Skeletal muscle cell (primary cell): ENCODE measurements around the gene RBBP5.

Source experiments
- DNase-seq: peaks from one replicate; pipeline ENCODE4 v3.0.0-alpha.2; 2010; ENCODE audit warnings: low read depth
- H3K4me3 ChIP-seq: 2 replicates; pipeline ENCODE4 v1.5.1; 2011; ENCODE audit warnings: low read depth, mild to moderate bottlenecking, control low read depth, low read length, moderate library complexity

Gene RBBP5

DNA sequence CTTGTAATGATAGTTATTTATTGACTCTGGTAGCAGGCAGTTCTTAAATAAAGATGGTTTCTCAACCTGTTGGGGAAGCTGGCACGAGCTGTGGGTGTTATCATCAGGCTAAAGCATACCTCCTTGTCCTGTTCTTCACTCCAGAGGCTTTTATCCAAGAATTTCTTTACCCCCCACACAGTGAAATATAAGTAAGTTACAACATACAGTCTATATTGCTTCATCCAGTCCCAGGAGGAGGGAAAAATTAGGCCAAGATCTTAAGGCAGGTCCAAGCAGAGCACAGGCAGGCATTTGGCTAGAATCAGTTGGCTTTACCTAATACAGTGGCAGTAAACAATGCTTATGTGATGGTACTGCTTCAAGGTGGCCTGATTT is 43.9 kb downstream of the RBBP5 start:
- peak; percentile 67 for DNase-seq
- H3K4me3 ChIP-seq: no peak overlapping the region

DNA sequence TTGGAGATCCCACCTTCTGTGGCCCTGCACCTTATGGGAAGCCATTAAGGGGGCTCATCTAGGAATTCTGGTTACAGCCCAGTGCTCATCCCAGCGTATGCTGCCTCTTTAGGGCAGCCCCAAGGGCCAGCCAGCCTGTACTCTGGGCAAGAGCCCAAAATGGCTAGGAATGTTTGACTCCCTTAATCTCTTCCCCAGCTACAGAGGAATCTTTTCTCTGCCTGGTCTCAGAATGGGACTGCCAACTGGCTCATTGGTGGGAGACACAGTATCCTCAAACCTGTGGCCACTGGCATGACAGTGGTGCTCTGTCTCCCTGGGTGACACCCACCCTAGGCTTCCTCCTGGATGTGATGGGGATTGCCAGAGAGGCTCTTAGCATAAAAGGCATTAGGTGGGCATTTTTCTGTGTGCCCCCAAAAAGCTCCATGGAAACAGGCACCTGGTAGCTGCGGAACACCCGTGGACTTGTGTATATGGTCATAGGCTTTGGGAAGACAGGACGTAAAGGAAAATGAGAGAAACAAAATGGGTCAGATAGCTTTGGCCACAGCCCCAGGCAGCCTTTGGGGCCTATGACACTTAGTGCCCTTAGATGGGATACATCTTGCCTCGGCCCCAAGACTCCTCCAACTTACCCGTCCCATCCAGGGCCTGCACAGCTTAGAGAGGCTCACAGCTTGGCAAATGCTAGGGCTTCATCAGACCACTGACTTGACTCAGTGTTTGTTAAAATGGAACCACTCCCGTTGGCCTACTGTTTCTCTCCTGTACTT is 44.4 kb downstream of the RBBP5 start:
- DNase-seq: no peak
- no peak overlapping the region for H3K4me3 ChIP-seq

DNA sequence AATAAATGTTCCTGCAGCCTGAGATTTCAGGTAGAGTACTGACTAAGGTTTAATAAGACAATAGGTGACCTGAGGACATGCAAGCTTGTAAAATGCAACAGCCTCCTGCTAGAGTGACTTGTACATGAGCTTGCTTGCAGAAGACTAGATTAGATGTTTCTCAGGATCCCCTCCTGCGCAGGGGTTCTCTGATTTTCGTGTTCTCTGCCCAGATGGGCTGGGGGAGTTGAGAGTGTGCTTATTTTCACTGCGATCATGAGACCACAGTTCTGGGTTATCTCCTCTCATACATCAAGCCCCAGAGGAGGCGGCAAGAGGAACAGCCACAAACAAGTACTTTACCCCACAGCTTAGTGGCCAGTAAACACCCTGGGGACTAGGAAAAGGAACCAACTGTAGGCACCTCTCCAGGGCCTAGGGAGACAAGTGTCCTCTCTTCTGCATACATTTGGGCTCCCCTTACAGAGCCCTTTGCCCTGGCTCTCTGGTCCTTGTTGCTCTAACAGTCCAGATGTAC is 45.5 kb downstream of the RBBP5 start:
- no peak overlapping the region for H3K4me3 ChIP-seq
- DNase-seq: no peak

DNA sequence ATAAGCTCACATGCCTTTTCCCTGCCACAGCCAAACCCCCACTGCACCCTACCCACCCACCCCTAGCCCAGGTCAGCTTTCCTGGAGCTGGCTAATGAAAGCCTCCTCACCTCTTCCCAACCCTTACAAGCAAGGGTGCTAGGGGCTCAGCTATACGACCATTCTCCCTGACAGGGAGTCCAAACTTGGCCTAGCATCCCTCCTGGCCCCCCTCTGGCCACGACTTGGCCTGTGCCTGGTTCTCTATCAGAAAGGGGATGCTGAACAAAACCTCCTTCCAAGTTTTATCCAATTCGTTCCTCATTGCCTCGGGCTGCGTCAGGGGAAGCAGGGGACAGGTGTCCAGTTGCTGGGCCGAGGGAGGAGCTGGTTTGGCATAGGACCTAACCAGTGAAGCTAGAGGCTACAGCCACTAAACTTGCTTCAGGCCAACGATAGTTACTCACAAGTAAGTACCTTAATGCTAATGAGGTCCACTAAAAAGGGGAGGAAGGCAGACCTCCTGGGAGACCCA is 46.1 kb downstream of the RBBP5 start:
- DNase-seq: no peak
- no peak overlapping the region for H3K4me3 ChIP-seq

DNA sequence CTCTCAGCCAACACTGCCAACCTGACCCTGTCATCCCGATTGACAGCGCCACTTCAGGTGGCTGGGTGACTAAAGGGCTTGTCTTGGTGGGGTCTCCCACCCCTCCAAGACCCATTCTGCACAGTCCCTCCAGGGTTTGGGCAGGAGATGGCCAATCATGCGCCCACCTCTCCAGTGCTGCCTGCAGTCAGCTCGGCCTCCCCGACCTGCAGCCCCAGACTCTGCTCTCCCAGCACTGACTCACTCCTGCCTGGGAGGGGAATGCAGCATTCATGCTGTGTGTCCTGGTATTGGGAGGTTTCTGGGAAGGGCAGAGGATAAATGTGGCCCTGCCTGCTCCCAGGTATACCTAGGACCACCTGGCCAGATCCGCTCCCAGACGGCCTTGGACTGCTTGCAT is 47.3 kb downstream of the RBBP5 start:
- no peak for DNase-seq

GRCh38 chr1:205074084-205074483 is 47.7 kb downstream of the RBBP5 start:
- H3K4me3 ChIP-seq: no peak overlapping the region
- no peak for DNase-seq

More for the DNA sequence above, 47.3 kb downstream of the RBBP5 start:
- no peak overlapping the region for H3K4me3 ChIP-seq

GRCh38 chr1:205073511-205073910 is 48.3 kb downstream of the RBBP5 start:
- H3K4me3 ChIP-seq: no peak overlapping the region
- DNase-seq: no peak

DNA sequence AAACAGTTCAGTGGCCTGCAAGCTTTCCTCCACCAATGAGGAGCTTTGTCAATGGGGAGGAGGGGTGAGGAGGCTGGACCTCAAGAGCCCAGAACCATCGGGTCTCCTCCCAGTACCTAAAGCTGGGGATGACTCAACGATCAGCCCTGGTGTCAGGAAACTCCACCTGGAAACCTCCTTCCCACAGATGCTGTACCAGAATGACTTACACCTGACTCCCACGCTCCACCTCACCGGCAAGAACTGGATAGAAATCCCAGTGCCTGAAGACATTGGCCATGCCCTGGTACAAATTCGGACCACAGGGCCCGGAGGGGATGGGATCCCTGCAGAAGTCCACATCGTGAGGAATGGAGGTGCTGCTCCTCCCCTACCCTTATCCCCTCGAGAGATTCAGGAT is 48.9 kb downstream of the RBBP5 start:
- DNase-seq: no peak
- no peak overlapping the region for H3K4me3 ChIP-seq

GRCh38 chr1:205072286-205072685 is 49.5 kb downstream of the RBBP5 start:
- no peak overlapping the region for H3K4me3 ChIP-seq
- DNase-seq: no peak

DNA sequence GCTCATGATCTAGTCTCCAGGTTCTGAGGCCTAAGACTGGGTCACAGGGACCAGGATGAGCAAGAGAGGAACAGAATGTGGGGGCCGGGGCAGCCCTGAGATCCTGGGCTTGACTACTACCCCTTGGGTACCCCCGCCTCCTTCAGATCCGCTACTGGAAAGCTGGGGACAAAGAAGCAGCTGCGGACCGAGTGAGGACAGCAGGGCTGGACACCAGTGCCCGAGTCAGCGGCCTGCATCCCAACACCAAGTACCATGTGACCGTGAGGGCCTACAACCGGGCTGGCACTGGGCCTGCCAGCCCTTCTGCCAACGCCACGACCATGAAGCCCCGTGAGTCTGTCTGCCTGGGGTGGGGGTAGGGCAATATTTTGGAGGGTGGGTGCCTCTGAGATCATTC is 50.0 kb downstream of the RBBP5 start:
- DNase-seq: no peak
- H3K4me3 ChIP-seq: no peak overlapping the region

- DNase-seq: no peak
- no peak overlapping the region for H3K4me3 ChIP-seq
These were observed 50.8 kb downstream of the RBBP5 start for GRCh38 chr1:205071028-205071409.

DNA sequence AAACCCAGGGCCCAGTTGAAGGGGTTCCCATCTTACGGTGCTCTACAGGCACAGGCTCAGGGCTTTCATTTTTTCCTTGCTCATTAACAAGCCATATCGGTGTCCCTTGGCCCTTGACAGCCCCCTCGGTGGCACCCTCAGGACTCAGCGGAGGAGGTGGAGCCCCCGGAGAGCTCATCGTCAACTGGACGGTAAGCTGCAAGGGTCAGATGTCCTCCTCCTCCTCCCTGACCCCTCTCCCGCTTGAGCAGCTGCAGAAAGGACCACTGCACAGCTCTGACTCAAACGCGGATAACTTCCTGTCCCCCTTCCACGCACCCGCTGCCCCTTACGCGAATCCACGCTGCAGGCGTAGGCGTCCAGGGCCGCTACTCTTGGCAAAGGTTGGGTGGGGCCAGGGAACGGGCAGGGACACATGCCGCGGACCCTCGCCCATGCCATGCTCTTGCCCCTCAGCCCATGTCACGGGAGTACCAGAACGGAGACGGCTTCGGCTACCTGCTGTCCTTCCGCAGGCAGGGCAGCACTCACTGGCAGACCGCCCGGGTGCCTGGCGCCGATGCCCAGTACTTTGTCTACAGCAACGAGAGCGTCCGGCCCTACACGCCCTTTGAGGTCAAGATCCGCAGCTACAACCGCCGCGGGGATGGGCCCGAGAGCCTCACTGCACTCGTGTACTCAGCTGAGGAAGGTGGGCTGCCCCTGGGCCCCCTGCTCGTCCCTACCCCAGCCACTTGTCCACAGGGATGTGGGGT is 52.2 kb downstream of the RBBP5 start:
- H3K4me3 ChIP-seq: no peak overlapping the region
- no peak for DNase-seq

DNA sequence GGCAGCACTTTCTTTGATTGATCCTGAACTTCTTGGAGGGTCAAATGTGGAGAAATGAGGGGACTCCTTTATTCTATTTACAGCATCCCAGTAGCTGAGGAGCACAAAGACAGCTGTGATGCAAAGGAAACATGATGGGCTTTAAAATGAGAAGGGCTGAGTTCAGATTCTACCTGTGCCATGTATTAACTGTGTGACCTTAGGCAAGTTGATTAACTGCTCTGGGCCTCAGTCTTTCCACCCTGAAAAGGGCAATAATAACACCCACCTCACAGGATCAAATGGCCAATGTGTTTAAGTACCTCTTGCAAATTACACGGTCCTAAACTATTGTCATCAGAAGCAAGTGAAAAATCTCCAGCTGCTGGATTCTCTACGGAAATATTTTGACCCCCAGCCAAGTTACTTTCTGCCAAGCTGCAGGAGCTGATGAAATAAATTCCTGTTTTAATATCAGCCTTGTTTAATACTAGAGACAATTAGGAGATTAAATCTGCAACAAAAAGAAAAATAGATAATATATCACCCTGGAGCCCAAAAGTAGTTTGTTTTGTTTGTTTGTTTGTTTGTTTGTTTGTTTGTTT is 53.2 kb downstream of the RBBP5 start:
- no peak overlapping the region for H3K4me3 ChIP-seq
- DNase-seq: peak; percentile 5

DNA sequence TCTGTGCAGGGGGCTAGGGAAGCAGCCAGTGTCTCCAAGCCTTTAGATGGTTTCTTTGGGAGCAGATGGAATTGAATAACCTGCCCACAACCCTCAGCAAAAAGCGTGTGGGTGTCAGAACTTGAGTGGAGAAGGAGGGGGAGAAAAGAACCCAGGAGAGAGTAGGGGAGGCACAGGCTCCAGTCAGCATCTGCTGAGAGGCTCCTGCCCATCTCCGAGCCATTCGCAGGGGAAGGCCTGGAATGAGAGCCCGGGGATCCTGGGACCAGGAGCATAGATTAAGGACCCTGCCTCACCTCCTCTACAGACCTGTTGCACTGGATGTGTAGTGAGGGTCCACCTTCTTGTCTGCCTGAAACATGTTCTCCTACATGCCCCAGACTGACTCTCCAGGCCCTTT is 53.8 kb downstream of the RBBP5 start:
- no peak for DNase-seq
- no peak overlapping the region for H3K4me3 ChIP-seq

DNA sequence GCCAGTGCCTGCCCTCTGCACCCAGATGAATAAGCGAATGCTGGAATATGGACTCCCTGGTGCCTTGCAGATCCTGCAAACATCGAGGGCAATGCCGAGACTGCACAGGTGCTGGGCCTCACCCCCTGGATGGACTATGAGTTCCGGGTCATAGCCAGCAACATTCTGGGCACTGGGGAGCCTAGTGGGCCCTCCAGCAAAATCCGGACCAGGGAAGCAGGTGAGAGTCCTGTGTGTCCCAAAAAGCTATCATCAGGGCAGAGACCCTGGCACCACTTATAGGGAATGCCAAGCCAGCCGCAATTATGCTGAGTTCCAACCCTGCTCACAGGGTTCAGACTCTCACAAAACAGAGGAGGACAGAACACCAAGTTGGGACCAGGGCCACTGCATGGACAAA is 54.7 kb downstream of the RBBP5 start:
- DNase-seq: no peak
- no peak overlapping the region for H3K4me3 ChIP-seq

DNA sequence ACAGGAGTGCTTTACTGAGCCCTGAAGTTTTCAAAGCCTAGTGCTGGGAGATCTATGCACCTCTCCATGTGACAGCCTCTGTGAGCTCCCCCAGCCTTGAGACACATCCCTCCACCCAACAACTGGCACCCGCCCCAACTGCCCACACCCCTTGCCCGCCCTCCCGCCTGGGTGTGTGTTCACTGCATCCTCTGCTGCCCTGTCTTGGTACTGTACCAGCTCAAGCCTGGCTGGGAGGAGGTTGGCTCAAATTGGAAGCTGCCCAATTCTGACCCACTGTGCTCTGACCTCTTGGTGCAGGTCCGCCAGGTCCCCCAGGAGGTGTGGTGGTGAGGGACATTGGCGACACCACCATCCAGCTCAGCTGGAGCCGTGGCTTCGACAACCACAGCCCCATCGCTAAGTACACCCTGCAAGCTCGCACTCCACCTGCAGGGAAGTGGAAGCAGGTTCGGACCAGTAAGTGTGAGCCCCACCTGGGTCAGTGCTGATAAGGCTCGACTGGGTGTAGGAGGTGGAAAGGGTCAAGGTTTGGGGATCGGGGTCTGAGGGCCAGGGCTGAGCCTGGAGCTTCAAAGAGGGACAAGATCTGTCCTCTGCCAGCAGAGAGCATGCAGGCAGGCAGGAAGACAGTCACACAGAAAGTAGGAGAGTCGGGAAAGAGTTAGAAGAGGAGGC is 55.5 kb downstream of the RBBP5 start:
- DNase-seq: no peak
- H3K4me3 ChIP-seq: no peak overlapping the region

DNA sequence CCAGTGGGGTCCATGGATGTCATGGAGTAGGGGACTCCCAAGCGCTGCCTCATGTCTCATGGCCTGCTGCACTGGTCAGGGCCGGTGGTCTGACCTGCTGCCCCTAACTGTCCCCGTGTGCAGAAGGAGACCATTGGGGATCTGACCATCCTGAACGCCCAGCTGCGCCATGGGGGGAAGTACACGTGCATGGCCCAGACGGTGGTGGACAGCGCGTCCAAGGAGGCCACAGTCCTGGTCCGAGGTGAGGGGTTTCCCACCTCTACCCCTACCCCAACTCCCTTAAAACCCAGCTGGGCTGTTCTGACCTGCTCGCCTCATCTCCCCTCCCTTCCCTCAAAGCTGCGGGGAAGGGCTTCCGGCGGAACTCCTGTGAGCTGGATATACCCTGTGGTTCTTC is 56.1 kb downstream of the RBBP5 start:
- no peak overlapping the region for H3K4me3 ChIP-seq
- DNase-seq: no peak

DNA sequence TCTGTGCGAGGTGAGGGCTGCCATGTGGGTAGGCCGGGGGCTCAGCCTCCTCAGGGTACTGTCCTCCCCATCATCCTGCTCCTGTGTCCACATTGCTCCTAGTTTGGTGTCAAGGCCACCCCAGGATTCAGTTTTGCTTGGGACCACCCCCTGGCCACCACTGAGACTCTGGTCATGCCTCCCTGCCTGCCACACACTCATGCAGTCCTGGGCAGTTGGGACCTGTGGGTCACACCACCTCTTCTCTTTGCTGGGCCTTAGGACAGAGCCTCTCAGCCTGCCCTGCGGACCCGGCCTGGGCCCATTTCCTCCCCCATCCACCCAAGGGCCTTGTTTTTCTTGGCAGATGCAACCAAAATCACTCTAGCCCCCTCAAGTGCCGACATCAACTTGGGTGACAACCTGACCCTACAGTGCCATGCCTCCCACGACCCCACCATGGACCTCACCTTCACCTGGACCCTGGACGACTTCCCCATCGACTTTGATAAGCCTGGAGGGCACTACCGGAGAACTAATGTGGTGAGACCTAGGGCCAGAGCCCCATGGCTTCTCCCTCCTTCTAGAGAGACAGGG is 56.9 kb downstream of the RBBP5 start:
- H3K4me3 ChIP-seq: no peak overlapping the region
- no peak for DNase-seq

GRCh38 chr1:205064301-205064700 is 57.5 kb downstream of the RBBP5 start:
- DNase-seq: no peak
- H3K4me3 ChIP-seq: no peak overlapping the region
